GM19238 (cell line): ENCODE measurements around the gene OR1J1.

Experiments
- DNase-seq: peaks from one replicate; pipeline ENCODE4 v3.0.0; 2011; ENCODE audit warnings: low spot score; ENCODE audit not compliant: insufficient read length

Gene OR1J1

DNA sequence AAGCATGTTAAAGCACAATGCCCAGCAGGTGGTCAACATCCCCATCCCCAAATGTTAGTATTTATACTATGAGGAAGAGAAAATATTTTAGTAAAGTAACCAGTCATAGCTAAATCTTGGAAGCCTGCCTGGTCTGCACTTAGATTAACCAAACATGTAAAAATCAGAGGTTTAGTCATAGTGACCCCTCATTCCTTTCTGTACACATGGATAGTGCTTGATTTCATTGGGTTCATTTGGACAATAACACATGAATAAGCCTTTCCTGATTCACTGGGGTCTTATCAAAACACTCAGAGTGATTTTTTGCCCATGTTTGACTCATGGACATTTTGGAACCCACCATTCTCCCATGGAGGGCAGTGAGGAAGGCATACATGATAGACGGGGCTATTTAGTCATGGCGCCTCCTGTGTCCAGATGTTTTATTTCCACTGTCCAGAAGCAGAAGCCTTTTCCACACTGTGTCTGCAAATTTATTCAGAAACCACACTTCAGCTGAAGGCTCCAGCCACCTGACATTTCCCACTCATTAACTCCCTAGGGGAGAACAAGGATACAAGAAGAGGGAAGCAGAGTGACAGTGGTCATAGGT lies 32.5 kb downstream of the OR1J1 start:
- no peak for DNase-seq

DNA sequence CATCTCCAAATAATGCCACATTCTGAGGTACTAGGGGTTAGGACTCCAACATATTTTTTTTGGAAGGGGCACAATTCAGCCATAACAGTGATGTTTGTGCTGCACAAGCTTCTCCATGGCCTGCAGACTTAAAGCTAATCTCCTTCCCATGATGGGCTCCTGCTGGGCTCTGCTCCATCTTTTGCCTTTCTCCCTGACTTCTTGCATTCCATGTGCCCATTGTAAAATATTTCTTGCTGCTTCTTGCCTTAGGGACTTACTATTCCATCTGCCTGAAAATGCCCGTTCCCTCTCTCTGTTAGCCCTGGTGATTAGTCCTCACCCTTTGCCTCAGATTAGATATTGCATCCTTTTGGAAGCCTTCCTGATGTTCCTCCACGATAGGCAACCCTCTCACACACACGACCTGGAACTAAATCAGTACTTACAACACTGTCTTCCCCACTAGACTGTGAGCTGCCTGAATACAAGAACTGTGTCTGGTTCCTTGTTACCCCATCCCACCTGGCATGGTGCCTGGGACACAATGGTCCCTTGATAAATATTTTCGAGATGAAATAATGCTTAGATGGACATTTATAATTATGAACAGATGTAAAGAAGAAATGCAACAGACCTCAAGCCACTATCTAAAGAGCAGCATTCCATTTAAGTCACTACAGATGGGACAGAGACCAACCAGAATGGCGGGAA lies 33.5 kb downstream of the OR1J1 start:
- no peak for DNase-seq

DNA sequence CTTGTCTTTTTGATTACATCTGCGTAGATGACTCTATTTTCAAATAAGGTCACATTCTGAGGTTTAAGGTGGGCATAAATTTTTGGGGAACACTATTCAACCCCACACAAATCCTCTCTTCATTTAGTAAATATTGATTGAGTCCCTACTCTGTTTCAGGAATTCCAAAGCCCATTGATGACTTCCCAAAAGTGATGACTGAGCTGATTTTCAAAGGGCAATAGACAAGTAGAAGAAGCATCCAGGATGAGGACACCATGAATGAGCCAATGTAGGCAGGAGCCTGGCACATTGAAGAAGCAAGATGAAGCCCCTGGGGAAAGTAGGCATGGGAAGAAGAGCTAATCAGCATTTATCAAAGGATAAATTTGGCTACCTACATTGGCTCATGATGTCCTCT lies 35.2 kb downstream of the OR1J1 start:
- DNase-seq: no peak
